NOMO-1 treated with DMSO at 0.1 percent for 48 hours (cell line): Measurements from ENCODE around the gene COL9A3.

Experiments used
- DNase-seq: peaks from one replicate; lab custom pipeline; 2025; ENCODE audit not compliant: unreplicated experiment; lab: John Stamatoyannopoulos, UW

Gene COL9A3

GRCh38 chr20:62778601-62779416, 38.0 kb upstream of the COL9A3 start:
- no peak for DNase-seq

GRCh38 chr20:62779417-62779685, 37.5 kb upstream of the COL9A3 start:
- no peak for DNase-seq

GRCh38 chr20:62780204-62780603, 36.6 kb upstream of the COL9A3 start:
- no peak for DNase-seq

- DNase-seq = no peak
Observed at GRCh38 chr20:62780696-62781095, 36.2 kb upstream of the COL9A3 start.

GRCh38 chr20:62782149-62782892, 34.5 kb upstream of the COL9A3 start:
- DNase-seq = no peak

GRCh38 chr20:62782893-62783278, 34.0 kb upstream of the COL9A3 start:
- no peak for DNase-seq

GRCh38 chr20:62784497-62784896, 32.4 kb upstream of the COL9A3 start:
- DNase-seq = no peak

GRCh38 chr20:62785393-62785792, 31.5 kb upstream of the COL9A3 start:
- DNase-seq = no peak

- DNase-seq = no peak
Observed at GRCh38 chr20:62786157-62786556, 30.7 kb upstream of the COL9A3 start.

- no peak for DNase-seq
Observed at GRCh38 chr20:62787321-62787720, 29.5 kb upstream of the COL9A3 start.

GRCh38 chr20:62787866-62788265, 29.0 kb upstream of the COL9A3 start:
- DNase-seq = no peak

GRCh38 chr20:62788607-62789006, 28.2 kb upstream of the COL9A3 start:
- DNase-seq = no peak

- no peak for DNase-seq
Observed at GRCh38 chr20:62790075-62790474, 26.8 kb upstream of the COL9A3 start.

GRCh38 chr20:62791301-62792181, 25.3 kb upstream of the COL9A3 start:
- peak; percentile 93 for DNase-seq

- no peak for DNase-seq
Observed at GRCh38 chr20:62792182-62792939, 24.5 kb upstream of the COL9A3 start.

GRCh38 chr20:62792940-62793756, 23.7 kb upstream of the COL9A3 start:
- DNase-seq = no peak

- no peak for DNase-seq
Observed at GRCh38 chr20:62793757-62794006, 23.2 kb upstream of the COL9A3 start.

- DNase-seq = peak; percentile 87
Observed at GRCh38 chr20:62794007-62794724, 22.7 kb upstream of the COL9A3 start.

GRCh38 chr20:62795023-62795761, 21.7 kb upstream of the COL9A3 start:
- no peak for DNase-seq
